SK-N-DZ (cell line): ENCODE results near the gene EPHA4.

Experiments
- DNase-seq: peaks from one replicate; pipeline ENCODE4 v3.0.0-alpha.2; 2015; ENCODE audit warnings: low spot score

Gene EPHA4

GRCh38 chr2:221399183-221399582 is 172.9 kb downstream of the EPHA4 start:
- DNase-seq: no peak

- no peak for DNase-seq
These were observed 174.9 kb downstream of the EPHA4 start for GRCh38 chr2:221397187-221397586.

- no peak for DNase-seq
These were observed 179.7 kb downstream of the EPHA4 start for GRCh38 chr2:221392228-221392881.

- no peak for DNase-seq
These were observed 181.2 kb downstream of the EPHA4 start for GRCh38 chr2:221390878-221391277.

GRCh38 chr2:221389904-221390303 is 182.2 kb downstream of the EPHA4 start:
- peak; percentile 32 for DNase-seq

- no peak for DNase-seq
These were observed 182.7 kb downstream of the EPHA4 start for GRCh38 chr2:221389421-221389820.

- no peak for DNase-seq
These were observed 183.2 kb downstream of the EPHA4 start for GRCh38 chr2:221388891-221389290.

GRCh38 chr2:221385716-221386115 is 186.4 kb downstream of the EPHA4 start:
- no peak for DNase-seq

- DNase-seq: no peak
These were observed 190.1 kb downstream of the EPHA4 start for GRCh38 chr2:221381928-221382488.

- no peak for DNase-seq
These were observed 191.4 kb downstream of the EPHA4 start for GRCh38 chr2:221380686-221381085.

GRCh38 chr2:221380062-221380461 is 192.0 kb downstream of the EPHA4 start:
- no peak for DNase-seq

- no peak for DNase-seq
These were observed 194.5 kb downstream of the EPHA4 start for GRCh38 chr2:221377597-221377996.

- DNase-seq: no peak
These were observed 195.0 kb downstream of the EPHA4 start for GRCh38 chr2:221377066-221377465.

GRCh38 chr2:221374234-221374633 is 197.9 kb downstream of the EPHA4 start:
- DNase-seq: no peak

GRCh38 chr2:221372907-221373306 is 199.2 kb downstream of the EPHA4 start:
- DNase-seq: no peak

- peak; percentile 17 for DNase-seq
These were observed 199.8 kb downstream of the EPHA4 start for GRCh38 chr2:221372159-221372884.

- DNase-seq: no peak
These were observed 200.8 kb downstream of the EPHA4 start for GRCh38 chr2:221371347-221371746.

- DNase-seq: no peak
These were observed 201.3 kb downstream of the EPHA4 start for GRCh38 chr2:221370857-221371211.

GRCh38 chr2:221370076-221370856 is 201.8 kb downstream of the EPHA4 start:
- no peak for DNase-seq
